ENCODE results near the gene DNAH8.

The DNAH8 gene

GRCh38 chr6:38984723-38985122, 269.6 kb downstream of the DNAH8 start:
- H3K4me1 ChIP-seq (ENCODE audit: control insufficient read depth in 1 of 2, insufficient read depth in 2 of 2, low read length in 2 of 2) = no peaks in the 10 kb centered on the region
- no peak overlapping the region for H3K27ac ChIP-seq (ENCODE audit: low read length)
- H3K36me3 ChIP-seq (ENCODE audit: control insufficient read depth in 1 of 2, insufficient read depth in 2 of 2, low read length in 2 of 2) = no peaks in the 10 kb centered on the region
- H3K27me3 ChIP-seq (ENCODE audit: low read depth, low read length) = no peaks in the 10 kb centered on the region
- no peaks in the 10 kb centered on the region for H3K9me3 ChIP-seq (ENCODE audit: control insufficient read depth in 1 of 2, low read length in 2 of 2)
- H3K4me3 ChIP-seq (ENCODE audit: low read depth in 1 of 2, low read length in 2 of 2) = no peak overlapping the region

GRCh38 chr6:38985839-38986238, 270.7 kb downstream of the DNAH8 start:
- Histone ChIP-seq H3K4me3 (ENCODE audit: low read depth in 1 of 2, low read length in 2 of 2) (no peak overlapping the region), H3K27me3 (ENCODE audit: low read depth, low read length) (no peaks in the 10 kb centered on the region), H3K27ac (ENCODE audit: low read length) (no peak overlapping the region), H3K36me3 (ENCODE audit: control insufficient read depth in 1 of 2, insufficient read depth in 2 of 2, low read length in 2 of 2) (no peaks in the 10 kb centered on the region), H3K4me1 (ENCODE audit: control insufficient read depth in 1 of 2, insufficient read depth in 2 of 2, low read length in 2 of 2) (no peaks in the 10 kb centered on the region), H3K9me3 (ENCODE audit: control insufficient read depth in 1 of 2, low read length in 2 of 2) (no peaks in the 10 kb centered on the region)

GRCh38 chr6:38987503-38987902, 272.4 kb downstream of the DNAH8 start:
- Histone ChIP-seq H3K4me3 (ENCODE audit: low read depth in 1 of 2, low read length in 2 of 2) (no peak overlapping the region), H3K9me3 (ENCODE audit: control insufficient read depth in 1 of 2, low read length in 2 of 2) (no peaks in the 10 kb centered on the region), H3K36me3 (ENCODE audit: control insufficient read depth in 1 of 2, insufficient read depth in 2 of 2, low read length in 2 of 2) (no peaks in the 10 kb centered on the region), H3K27ac (ENCODE audit: low read length) (no peak overlapping the region), H3K27me3 (ENCODE audit: low read depth, low read length) (no peaks in the 10 kb centered on the region), H3K4me1 (ENCODE audit: control insufficient read depth in 1 of 2, insufficient read depth in 2 of 2, low read length in 2 of 2) (no peaks in the 10 kb centered on the region)

GRCh38 chr6:38988736-38989449, 273.8 kb downstream of the DNAH8 start:
- H3K4me1 ChIP-seq (ENCODE audit: control insufficient read depth in 1 of 2, insufficient read depth in 2 of 2, low read length in 2 of 2) = no peaks in the 10 kb centered on the region
- H3K4me3 ChIP-seq (ENCODE audit: low read depth in 1 of 2, low read length in 2 of 2) = no peak overlapping the region
- H3K9me3 ChIP-seq (ENCODE audit: control insufficient read depth in 1 of 2, low read length in 2 of 2) = no peaks in the 10 kb centered on the region
- H3K27ac ChIP-seq (ENCODE audit: low read length) = no peak overlapping the region
- no peaks in the 10 kb centered on the region for H3K36me3 ChIP-seq (ENCODE audit: control insufficient read depth in 1 of 2, insufficient read depth in 2 of 2, low read length in 2 of 2)
- no peaks in the 10 kb centered on the region for H3K27me3 ChIP-seq (ENCODE audit: low read depth, low read length)

- no peak overlapping the region for H3K27ac ChIP-seq (ENCODE audit: low read length)
- no peaks in the 10 kb centered on the region for H3K9me3 ChIP-seq (ENCODE audit: control insufficient read depth in 1 of 2, low read length in 2 of 2)
- no peaks in the 10 kb centered on the region for H3K27me3 ChIP-seq (ENCODE audit: low read depth, low read length)
- no peaks in the 10 kb centered on the region for H3K36me3 ChIP-seq (ENCODE audit: control insufficient read depth in 1 of 2, insufficient read depth in 2 of 2, low read length in 2 of 2)
- no peak overlapping the region for H3K4me3 ChIP-seq (ENCODE audit: low read depth in 1 of 2, low read length in 2 of 2)
- no peaks in the 10 kb centered on the region for H3K4me1 ChIP-seq (ENCODE audit: control insufficient read depth in 1 of 2, insufficient read depth in 2 of 2, low read length in 2 of 2)
These were observed 275.4 kb downstream of the DNAH8 start for GRCh38 chr6:38990475-38990874.

GRCh38 chr6:38996676-38997075, 281.6 kb downstream of the DNAH8 start:
- Histone ChIP-seq H3K27ac (ENCODE audit: low read length) (no peak overlapping the region), H3K4me3 (ENCODE audit: low read depth in 1 of 2, low read length in 2 of 2) (no peak overlapping the region), H3K27me3 (ENCODE audit: low read depth, low read length) (no peaks in the 10 kb centered on the region), H3K4me1 (ENCODE audit: control insufficient read depth in 1 of 2, insufficient read depth in 2 of 2, low read length in 2 of 2) (no peaks in the 10 kb centered on the region), H3K36me3 (ENCODE audit: control insufficient read depth in 1 of 2, insufficient read depth in 2 of 2, low read length in 2 of 2) (no peaks in the 10 kb centered on the region), H3K9me3 (ENCODE audit: control insufficient read depth in 1 of 2, low read length in 2 of 2) (no peaks in the 10 kb centered on the region)

- H3K27ac ChIP-seq (ENCODE audit: low read length) = no peak overlapping the region
These were observed 282.1 kb downstream of the DNAH8 start for GRCh38 chr6:38997128-38997761.

GRCh38 chr6:39003072-39003471, 288.0 kb downstream of the DNAH8 start:
- Histone ChIP-seq H3K27me3 (ENCODE audit: low read depth, low read length) (no peaks in the 10 kb centered on the region), H3K36me3 (ENCODE audit: control insufficient read depth in 1 of 2, insufficient read depth in 2 of 2, low read length in 2 of 2) (no peaks in the 10 kb centered on the region), H3K27ac (ENCODE audit: low read length) (no peak overlapping the region), H3K9me3 (ENCODE audit: control insufficient read depth in 1 of 2, low read length in 2 of 2) (no peaks in the 10 kb centered on the region), H3K4me3 (ENCODE audit: low read depth in 1 of 2, low read length in 2 of 2) (no peak overlapping the region), H3K4me1 (ENCODE audit: control insufficient read depth in 1 of 2, insufficient read depth in 2 of 2, low read length in 2 of 2) (no peaks in the 10 kb centered on the region)

More at GRCh38 chr6:38997128-38997761, 282.1 kb downstream of the DNAH8 start:
- Histone ChIP-seq H3K36me3 (ENCODE audit: control insufficient read depth in 1 of 2, insufficient read depth in 2 of 2, low read length in 2 of 2) (no peaks in the 10 kb centered on the region), H3K9me3 (ENCODE audit: control insufficient read depth in 1 of 2, low read length in 2 of 2) (no peaks in the 10 kb centered on the region), H3K4me1 (ENCODE audit: control insufficient read depth in 1 of 2, insufficient read depth in 2 of 2, low read length in 2 of 2) (no peaks in the 10 kb centered on the region), H3K4me3 (ENCODE audit: low read depth in 1 of 2, low read length in 2 of 2) (no peak overlapping the region), H3K27me3 (ENCODE audit: low read depth, low read length) (no peaks in the 10 kb centered on the region)

- Histone ChIP-seq H3K27me3 (ENCODE audit: low read depth, low read length) (no peaks in the 10 kb centered on the region), H3K4me3 (ENCODE audit: low read depth in 1 of 2, low read length in 2 of 2) (no peak overlapping the region), H3K36me3 (ENCODE audit: control insufficient read depth in 1 of 2, insufficient read depth in 2 of 2, low read length in 2 of 2) (no peaks in the 10 kb centered on the region), H3K27ac (ENCODE audit: low read length) (no peak overlapping the region), H3K4me1 (ENCODE audit: control insufficient read depth in 1 of 2, insufficient read depth in 2 of 2, low read length in 2 of 2) (no peaks in the 10 kb centered on the region), H3K9me3 (ENCODE audit: control insufficient read depth in 1 of 2, low read length in 2 of 2) (no peaks in the 10 kb centered on the region)
These were observed 288.4 kb downstream of the DNAH8 start for GRCh38 chr6:39003492-39003891.

- Histone ChIP-seq H3K36me3 (ENCODE audit: control insufficient read depth in 1 of 2, insufficient read depth in 2 of 2, low read length in 2 of 2) (no peaks in the 10 kb centered on the region), H3K27me3 (ENCODE audit: low read depth, low read length) (no peaks in the 10 kb centered on the region), H3K4me3 (ENCODE audit: low read depth in 1 of 2, low read length in 2 of 2) (no peak overlapping the region), H3K9me3 (ENCODE audit: control insufficient read depth in 1 of 2, low read length in 2 of 2) (no peaks in the 10 kb centered on the region), H3K4me1 (ENCODE audit: control insufficient read depth in 1 of 2, insufficient read depth in 2 of 2, low read length in 2 of 2) (no peaks in the 10 kb centered on the region), H3K27ac (ENCODE audit: low read length) (no peak overlapping the region)
These were observed 289.7 kb downstream of the DNAH8 start for GRCh38 chr6:39004801-39005200.

- H3K9me3 ChIP-seq (ENCODE audit: control insufficient read depth in 1 of 2, low read length in 2 of 2) = no peaks in the 10 kb centered on the region
- H3K27me3 ChIP-seq (ENCODE audit: low read depth, low read length) = no peaks in the 10 kb centered on the region
- no peak overlapping the region for H3K27ac ChIP-seq (ENCODE audit: low read length)
- no peak overlapping the region for H3K4me3 ChIP-seq (ENCODE audit: low read depth in 1 of 2, low read length in 2 of 2)
- H3K4me1 ChIP-seq (ENCODE audit: control insufficient read depth in 1 of 2, insufficient read depth in 2 of 2, low read length in 2 of 2) = no peaks in the 10 kb centered on the region
- H3K36me3 ChIP-seq (ENCODE audit: control insufficient read depth in 1 of 2, insufficient read depth in 2 of 2, low read length in 2 of 2) = no peaks in the 10 kb centered on the region
These were observed 290.7 kb downstream of the DNAH8 start for GRCh38 chr6:39005774-39006173.

GRCh38 chr6:39007575-39007974, 292.5 kb downstream of the DNAH8 start:
- no peak overlapping the region for H3K4me3 ChIP-seq (ENCODE audit: low read depth in 1 of 2, low read length in 2 of 2)

More at GRCh38 chr6:39007575-39007974, 292.5 kb downstream of the DNAH8 start:
- Histone ChIP-seq H3K27ac (ENCODE audit: low read length) (no peak overlapping the region), H3K9me3 (ENCODE audit: control insufficient read depth in 1 of 2, low read length in 2 of 2) (no peaks in the 10 kb centered on the region), H3K27me3 (ENCODE audit: low read depth, low read length) (no peaks in the 10 kb centered on the region), H3K4me1 (ENCODE audit: control insufficient read depth in 1 of 2, insufficient read depth in 2 of 2, low read length in 2 of 2) (no peaks in the 10 kb centered on the region), H3K36me3 (ENCODE audit: control insufficient read depth in 1 of 2, insufficient read depth in 2 of 2, low read length in 2 of 2) (no peaks in the 10 kb centered on the region)

Measured in muscle layer of duodenum (tissue), 2 donors.